ENCODE data around the gene STKLD1.

The STKLD1 gene

DNA sequence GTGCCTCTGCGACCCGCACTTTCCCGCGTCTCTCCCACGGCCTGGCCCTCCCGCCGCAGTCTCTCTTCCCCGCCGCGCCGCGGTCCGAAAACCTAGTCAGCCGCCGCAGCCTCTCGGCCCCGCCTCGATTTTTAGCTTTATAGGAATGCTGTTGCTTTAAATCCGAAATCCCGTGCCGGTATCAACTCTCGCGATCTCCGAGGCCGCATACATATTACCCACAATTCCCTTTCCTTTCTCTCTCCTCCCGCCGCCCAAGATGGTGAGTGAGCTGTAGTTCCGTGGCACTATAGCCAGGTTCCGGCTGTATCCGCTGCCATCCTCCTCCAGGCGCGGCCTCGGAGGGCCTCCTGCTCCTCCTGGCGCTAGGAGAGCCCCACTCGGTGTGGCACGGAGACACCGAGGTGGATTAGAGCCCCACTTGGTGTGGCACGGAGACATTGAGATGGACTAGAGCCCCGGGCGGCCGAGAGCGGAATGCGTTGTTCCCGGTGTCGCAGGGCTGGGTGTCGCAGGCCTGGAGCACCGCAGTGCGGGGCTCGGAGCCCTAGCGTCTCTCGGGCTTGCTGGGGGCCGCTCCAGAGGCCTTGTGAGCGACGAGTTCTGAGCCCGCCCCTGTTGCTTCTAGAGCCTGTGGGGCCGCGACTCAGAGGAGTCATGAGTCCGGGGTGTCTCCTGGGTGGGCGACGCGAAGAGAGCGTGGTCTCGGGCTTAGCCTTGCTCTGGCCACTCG is 28.0 kb upstream of the STKLD1 start, which contains the start of the genes MED22 and RPL7A (continued):
- no peak for TF ChIP-seq HOXA7 (CRISPR knock-in tag; IDR thresholded peaks at IDR 0.05; ENCODE audit: borderline replicate concordance)
- no peak for TF ChIP-seq ZNF248 (tag by site-specific recombination; IDR thresholded peaks at IDR 0.05)
- TF ChIP-seq ZNF366 (tag by site-specific recombination; conservative IDR thresholded peaks at IDR 0.05), result no peak
- TF ChIP-seq ZNF416 (tag by site-specific recombination; IDR thresholded peaks at IDR 0.05), result no peak
- peak; percentile 89 for TF ChIP-seq ZNF639 (tag by site-specific recombination; IDR thresholded peaks at IDR 0.05)
- 0 out of 2 replicates have a peak, but pooled peaks have one; percentile 29 for TF ChIP-seq ZBTB21 (tag by site-specific recombination; IDR thresholded peaks at IDR 0.05)
- TF ChIP-seq YY2 (tag by site-specific recombination; IDR thresholded peaks at IDR 0.05), result peak; percentile 97
- TF ChIP-seq ZNF423 (tag by site-specific recombination; IDR thresholded peaks at IDR 0.05), result no peak
- no peak for TF ChIP-seq ZNF302 (tag by site-specific recombination; IDR thresholded peaks at IDR 0.05; ENCODE audit: low read depth)
- peak; percentile 77; the same call in 1 of the 2 replicates for TF ChIP-seq ZNF580 (tag by site-specific recombination; IDR thresholded peaks at IDR 0.05)
- TF ChIP-seq SCRT1 (tag by site-specific recombination; IDR thresholded peaks at IDR 0.05; ENCODE audit: borderline replicate concordance), result peak; percentile 37; the same call in 1 of the 2 replicates
- TF ChIP-seq ZNF311 (tag by site-specific recombination; IDR thresholded peaks at IDR 0.05; ENCODE audit: borderline replicate concordance), result no peak
- no peak for TF ChIP-seq ZNF202 (tag by site-specific recombination; IDR thresholded peaks at IDR 0.05; ENCODE audit: borderline replicate concordance)
- TF ChIP-seq ZNF658 (tag by site-specific recombination; IDR thresholded peaks at IDR 0.05), result no peak
- 0 out of 2 replicates have a peak, but pooled peaks have one; percentile 22 for TF ChIP-seq REPIN1 (tag by site-specific recombination; IDR thresholded peaks at IDR 0.05; ENCODE audit: low read depth)
- peak; percentile 82; the same call in 1 of the 2 replicates for TF ChIP-seq SP7 (tag by site-specific recombination; IDR thresholded peaks at IDR 0.05)
- TF ChIP-seq ZNF660 (tag by site-specific recombination; IDR thresholded peaks at IDR 0.05), result peak; percentile 69; the same call in 1 of the 2 replicates
- TF ChIP-seq INSM2 (tag by site-specific recombination; IDR thresholded peaks at IDR 0.05), result peak; percentile 60
- TF ChIP-seq TCF7L2 (IDR thresholded peaks at IDR 0.05; ENCODE audit: borderline replicate concordance, low read depth, low read length), result no peak
- TF ChIP-seq ZNF830 (tag by site-specific recombination; IDR thresholded peaks at IDR 0.05; ENCODE audit: low read depth), result no peak
- TF ChIP-seq YY1 (tag by site-specific recombination; IDR thresholded peaks at IDR 0.05), result peak; percentile 96
- TF ChIP-seq ZSCAN23 (tag by site-specific recombination; IDR thresholded peaks at IDR 0.05), result 0 out of 2 replicates have a peak, but pooled peaks have one; percentile 86
- TF ChIP-seq ZNF324 (tag by site-specific recombination; IDR thresholded peaks at IDR 0.05), result peak; percentile 90; the same call in 1 of the 2 replicates
- peak; percentile 55 for TF ChIP-seq KLF9 (tag by site-specific recombination; IDR thresholded peaks at IDR 0.05; ENCODE audit: low read depth)
- no peak for TF ChIP-seq ZNF280D (tag by site-specific recombination; IDR thresholded peaks at IDR 0.05)
- TF ChIP-seq ZNF157 (tag by site-specific recombination; IDR thresholded peaks at IDR 0.05), result no peak
- no peak for TF ChIP-seq MEIS1 (CRISPR knock-in tag; IDR thresholded peaks at IDR 0.05; ENCODE audit: borderline replicate concordance)
- TF ChIP-seq, protein P1, sequence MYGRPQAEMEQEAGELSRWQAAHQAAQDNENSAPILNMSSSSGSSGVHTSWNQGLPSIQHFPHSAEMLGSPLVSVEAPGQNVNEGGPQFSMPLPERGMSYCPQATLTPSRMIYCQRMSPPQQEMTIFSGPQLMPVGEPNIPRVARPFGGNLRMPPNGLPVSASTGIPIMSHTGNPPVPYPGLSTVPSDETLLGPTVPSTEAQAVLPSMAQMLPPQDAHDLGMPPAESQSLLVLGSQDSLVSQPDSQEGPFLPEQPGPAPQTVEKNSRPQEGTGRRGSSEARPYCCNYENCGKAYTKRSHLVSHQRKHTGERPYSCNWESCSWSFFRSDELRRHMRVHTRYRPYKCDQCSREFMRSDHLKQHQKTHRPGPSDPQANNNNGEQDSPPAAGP (tag by site-specific recombination; IDR thresholded peaks at IDR 0.05), result peak; percentile 93; the same call in 1 of the 2 replicates
- TF ChIP-seq ZXDB (tag by site-specific recombination; IDR thresholded peaks at IDR 0.05), result peak; percentile 94
- no peak for TF ChIP-seq MZF1 (tag by site-specific recombination; IDR thresholded peaks at IDR 0.05; ENCODE audit: borderline replicate concordance)
- TF ChIP-seq ZBTB8A (tag by site-specific recombination; IDR thresholded peaks at IDR 0.05), result peak; percentile 56
- TF ChIP-seq ZBTB17 (tag by site-specific recombination; IDR thresholded peaks at IDR 0.05), result peak; percentile 68
- TF ChIP-seq ZNF529 (tag by site-specific recombination; IDR thresholded peaks at IDR 0.05; ENCODE audit: insufficient replicate concordance), result no peak
